ENCODE measurements around the gene ACTL10.

Gene ACTL10

DNA sequence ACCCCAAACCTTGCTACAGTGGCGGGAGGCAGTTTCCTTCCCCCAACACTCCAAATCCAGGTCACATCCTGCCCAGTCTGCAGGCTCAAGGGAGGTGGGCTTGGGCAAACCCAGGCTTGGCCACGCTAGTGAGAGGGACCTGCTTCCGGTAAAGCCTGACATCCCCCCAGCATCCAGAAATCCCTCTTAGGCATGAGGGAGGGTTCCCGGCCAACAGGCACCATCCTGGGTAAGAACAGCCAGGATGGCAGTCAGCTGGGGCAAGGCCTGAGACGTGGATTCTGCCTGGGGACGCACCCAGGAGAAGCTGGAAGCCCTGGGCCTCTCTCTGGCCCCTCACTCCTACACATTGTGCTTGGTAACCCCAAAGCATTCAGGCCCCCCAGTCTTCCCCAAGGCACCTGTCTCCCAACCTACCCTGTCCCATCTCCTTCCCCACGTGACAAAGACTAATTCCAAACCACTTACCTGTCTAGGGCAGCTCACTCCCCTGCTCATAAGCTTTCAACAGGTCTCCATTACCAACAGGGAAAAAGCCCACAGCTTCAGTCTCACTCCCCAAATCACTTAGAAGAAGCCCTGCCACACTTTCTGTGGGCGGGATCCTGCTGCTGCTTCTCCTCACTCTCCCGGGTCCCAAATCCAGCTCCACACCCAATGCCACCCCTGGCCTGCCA lies 2.5 kb upstream of the ACTL10 start:
- no peak for DNase-seq

DNA sequence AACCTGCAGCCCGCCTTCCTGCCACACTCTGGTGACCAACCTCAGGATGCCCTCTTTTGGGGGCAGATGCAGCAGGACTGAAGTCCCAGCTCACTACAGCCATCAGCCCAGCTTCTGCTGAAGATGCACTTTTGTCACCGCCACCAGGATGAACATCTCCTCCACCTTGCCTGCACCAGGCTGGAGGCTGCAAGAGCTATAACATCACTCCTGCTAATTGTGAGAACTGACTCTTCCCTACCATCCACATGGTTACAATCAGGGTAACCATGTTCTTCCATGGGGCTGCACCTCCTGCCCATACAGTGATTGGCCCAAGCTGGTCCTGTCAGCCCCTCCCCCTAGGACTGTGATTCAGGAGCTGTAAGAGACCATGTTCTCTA lies 2.0 kb upstream of the ACTL10 start:
- DNase-seq = no peak

- peak; percentile 52 for DNase-seq
Observed at GRCh38 chr20:33667245-33667675, 517 bp downstream of the ACTL10 start.

DNA sequence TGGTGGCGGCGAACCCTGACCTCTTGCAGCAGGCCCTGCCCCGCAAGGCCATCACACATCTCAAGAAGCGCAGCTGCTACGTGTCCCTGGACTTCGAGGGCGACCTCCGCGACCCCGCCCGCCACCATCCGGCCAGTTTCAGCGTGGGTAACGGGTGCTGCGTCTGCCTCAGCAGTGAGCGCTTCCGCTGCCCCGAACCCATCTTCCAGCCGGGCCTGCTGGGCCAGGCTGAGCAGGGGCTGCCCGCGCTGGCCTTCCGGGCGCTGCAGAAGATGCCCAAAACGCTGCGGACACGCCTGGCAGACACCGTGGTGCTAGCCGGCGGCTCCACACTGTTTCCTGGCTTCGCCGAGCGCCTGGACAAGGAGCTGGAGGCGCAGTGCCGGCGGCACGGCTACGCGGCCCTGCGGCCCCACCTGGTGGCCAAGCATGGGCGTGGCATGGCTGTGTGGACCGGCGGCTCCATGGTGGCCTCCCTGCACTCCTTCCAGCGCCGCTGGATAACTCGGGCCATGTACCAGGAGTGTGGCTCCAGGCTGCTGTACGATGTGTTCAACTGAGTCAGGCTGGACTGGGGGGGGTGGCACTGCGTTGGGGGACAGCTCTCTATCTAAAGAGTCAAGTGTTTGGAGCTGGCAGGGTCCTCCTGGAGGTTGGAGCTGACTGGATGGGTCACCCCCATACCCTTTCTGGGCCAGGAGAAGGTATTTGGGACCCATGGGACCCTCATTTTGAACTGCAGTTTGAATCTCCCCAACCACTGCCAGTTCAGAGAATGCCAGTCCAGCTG lies 1.1 kb downstream of the ACTL10 start:
- DNase-seq = peak; percentile 83

- DNase-seq = no peak
Observed at GRCh38 chr20:33668466-33669155, 1.9 kb downstream of the ACTL10 start.

DNA sequence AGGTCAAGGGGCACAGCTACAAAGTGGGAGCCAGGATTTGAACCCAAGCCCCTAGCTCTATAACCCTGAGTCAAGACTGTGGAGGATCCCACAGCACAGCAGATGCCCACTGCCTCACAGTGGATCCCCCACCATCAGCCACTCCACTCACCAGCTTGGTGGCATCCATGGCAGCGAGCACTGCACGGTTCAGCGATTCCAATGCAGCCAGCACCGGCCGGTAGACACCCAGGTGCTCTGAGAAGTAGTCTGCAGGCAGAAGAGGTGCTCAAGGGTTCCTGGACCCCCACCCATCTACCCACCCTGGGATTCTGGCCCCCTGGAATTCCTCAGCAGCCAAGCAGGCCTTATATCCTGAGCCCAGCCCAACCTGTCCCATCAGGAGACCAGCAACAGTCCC lies 2.5 kb downstream of the ACTL10 start:
- DNase-seq = no peak

DNA sequence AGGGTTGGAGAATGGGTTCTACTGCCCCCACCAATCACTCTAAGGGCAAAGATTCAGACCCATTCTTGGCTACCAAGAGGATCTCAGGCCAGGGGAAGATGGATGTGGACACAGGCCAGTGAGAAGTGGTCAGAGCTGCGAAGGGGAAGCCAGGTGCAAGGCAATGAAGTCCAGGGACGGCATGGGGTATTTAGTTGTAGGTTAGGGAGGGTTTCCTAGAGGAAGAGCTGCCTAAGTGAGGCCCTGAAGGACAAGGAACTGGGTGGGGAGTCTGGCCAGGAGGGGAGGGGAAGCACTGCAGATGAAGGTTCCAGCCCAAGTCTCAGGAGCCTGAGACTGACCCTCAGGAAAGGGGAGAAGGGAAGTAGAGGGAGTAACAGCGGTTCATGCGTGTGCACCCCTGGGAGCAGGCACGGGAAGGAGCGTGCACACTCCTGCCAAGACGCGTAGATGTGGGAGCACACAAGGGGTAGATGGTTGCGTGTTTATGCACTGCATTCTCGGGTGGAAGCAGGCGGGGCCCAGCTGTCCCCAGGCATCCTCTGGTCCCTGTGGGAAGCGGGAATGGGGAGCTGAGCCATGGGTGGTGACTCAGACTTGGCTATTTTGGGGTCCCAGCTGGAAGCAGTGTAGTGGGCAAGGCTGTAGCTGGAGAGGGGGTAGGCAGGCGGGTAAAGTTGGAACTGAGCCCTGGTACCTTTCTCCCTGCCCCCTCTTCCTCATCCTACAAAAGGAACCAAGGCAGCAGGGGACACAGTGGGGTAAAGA lies 3.3 kb downstream of the ACTL10 start:
- no peak for DNase-seq

DNA sequence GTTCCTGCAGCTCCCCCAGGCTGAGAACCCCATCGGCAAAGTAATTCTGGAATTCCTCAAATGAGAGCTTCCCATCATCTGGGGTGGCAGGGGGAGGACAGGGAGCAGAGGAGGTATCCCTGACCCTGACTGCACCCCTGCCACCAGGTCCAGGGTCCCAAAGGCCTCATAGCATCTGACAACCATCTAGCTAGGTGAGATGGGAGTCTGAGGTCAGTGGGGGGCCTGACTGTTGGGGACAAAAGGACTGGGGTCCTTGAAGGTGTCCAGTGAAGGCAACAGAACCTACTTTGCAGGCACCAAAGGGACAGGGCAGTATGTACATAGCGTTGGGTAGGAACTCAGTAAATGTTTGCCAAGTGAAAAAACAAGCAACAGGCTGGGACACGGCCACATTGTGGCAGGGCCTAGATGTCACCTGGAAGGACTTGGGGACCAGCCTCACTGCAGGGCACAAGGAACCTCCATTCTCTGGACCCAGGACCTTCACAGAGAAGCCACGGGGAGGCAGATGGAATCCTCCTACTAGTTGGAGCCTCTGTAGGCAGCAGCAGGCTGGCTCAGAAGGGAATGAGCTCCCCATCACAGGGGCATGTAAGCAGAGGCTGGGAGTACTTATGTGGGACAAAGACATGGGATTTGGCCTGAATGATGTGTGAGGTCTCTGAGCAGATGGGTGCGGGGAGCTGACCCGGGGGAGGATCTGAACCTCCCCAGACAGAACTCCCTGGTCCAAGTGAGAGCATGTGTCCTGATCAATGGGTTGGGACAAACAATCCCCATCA lies 4.2 kb downstream of the ACTL10 start:
- no peak for DNase-seq

GRCh38 chr20:33671573-33672288 lies 5.0 kb downstream of the ACTL10 start:
- no peak for DNase-seq

DNA sequence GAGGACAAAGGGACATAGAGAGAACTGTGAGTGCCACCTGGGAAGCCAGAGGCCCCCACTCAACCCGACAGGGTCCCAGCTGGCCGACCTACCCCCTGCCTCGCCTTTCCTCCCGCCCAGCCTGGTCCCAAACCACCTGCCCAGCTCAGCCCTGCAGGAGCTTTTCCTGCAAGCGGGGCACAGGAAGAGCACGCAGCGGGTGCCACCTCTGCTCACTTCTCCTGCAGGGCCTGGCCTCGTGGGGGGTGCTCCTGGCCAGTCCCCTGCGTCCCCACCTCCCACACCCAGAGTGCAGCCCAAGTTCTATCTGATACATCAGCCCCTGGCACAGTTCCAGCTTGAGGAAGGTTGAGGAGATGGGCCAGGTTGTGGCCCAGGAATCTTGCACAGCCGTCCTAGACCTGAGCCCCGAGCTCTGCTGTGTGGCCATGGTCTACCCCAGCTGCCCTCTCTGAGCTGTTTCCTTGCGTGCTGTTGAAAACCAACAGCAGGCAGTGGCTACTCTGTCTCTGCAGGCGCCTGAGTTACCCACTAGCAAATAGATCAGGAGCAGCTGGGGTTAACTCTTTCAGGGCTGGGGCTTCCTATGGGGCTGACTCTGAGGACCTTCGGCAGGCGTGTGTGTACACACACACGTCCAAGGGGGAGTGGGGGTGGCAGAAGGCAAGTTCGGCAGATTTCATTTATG lies 5.8 kb downstream of the ACTL10 start:
- DNase-seq = no peak

GRCh38 chr20:33673114-33673409 lies 6.3 kb downstream of the ACTL10 start:
- no peak for DNase-seq

DNA sequence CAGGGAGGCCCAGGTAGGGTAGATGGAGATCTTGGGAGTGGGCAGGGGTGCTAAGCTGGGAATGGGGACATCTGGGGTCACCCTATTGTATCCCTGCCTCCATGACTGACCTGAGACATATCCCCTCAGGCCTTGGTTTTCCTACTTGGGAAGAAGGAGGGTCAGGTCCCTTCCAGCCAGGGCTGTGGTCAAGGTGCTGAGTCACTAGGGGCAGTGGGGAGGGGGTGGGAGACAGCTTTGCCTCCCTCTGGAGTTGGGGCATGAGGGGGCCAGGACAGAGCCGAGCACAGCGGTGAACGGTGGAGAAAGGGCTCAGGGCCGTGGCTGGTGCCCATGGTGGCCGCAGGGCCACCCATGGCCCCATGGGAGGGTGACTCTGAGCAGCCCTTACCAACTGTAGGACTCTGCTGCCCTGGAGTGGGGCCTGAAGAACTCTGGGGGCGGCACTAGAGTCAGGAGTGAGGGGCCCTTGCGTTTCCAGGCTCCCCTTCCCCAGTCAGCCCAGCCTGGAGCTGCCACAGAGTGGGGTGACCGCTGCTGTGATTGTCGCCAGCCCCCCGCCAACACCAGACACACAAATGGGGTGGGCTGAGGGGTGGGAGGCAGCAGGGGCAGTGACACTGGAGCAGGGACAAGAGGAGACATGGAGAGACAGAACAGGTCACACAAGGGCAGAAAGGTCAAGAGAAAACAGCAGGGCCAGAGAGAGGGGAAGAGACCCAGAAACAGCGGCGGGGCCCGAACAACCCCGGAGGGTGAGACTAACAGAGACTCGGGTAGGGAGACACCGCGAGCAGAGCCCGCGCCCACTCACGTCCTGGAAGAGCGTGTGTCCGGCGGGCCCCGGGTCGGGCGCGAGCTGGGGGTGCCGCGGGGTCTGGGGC lies 6.9 kb downstream of the ACTL10 start:
- DNase-seq = no peak

GRCh38 chr20:33674294-33675135 lies 7.8 kb downstream of the ACTL10 start, which contains the start of gene NECAB3:
NECAB3 (minus strand) TSS chr20:33674428; CDS start chr20:33674352, 76 bp downstream.
- DNase-seq = peak; percentile 70

DNA sequence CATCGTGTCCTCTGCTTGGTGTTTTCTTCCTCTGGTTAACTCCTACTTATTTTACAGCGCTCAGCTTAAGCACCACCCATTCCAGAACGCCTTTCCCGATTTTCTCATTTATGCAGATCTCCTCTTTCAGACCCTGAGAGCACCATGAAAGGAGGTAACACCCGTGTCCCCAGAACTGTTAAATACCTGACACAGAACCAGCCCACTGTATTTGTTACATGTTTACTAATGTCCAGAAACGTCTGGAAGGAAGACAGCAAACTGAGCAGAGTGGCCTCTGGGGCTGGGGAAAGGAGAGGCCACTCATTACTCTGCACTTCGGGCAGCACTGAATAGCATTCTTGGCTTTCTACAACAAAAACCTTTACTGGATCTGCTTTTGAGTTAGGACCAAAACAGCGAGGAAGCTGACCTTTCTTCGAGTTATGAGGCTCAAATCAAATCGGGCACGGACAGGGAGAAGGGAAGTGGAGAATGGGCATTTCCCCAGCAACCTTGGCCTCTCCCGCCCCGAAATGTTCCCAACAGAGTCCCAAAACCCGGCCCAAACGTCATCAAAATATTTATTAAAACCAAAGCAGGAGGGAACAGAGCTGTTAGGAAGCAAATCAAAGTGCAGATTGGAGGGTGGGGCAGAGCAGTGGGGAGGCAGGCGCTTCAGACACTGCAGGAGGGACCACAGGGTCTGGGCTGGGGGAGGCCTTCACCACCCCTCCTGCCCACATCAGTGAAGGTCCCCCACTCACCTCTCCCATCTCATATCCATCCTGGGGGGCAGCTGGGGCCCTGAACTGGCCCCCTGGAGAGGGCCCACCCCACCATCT lies 8.6 kb downstream of the ACTL10 start:
- DNase-seq = no peak

DNA sequence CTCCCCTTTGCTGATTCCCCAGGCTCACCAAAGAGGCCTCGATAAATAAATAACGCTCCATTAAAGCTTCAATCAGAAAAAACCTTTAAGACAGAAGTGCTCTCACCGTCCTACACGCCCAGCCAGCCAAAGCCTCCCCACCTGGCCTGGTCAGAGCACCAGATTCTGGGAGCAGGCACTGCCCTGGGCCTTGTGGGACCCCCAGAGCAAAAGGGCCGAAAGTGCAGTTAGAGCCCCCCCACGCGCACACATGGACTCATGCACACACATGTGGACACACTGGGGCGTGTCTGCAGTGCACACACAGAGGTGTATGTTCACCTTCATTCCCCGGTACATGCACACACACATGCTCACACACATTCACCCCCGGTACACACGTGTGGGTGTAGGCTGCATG lies 9.4 kb downstream of the ACTL10 start:
- no peak for DNase-seq

GRCh38 chr20:33676652-33677645 lies 10.2 kb downstream of the ACTL10 start:
- DNase-seq = no peak

Data from CD4-positive, alpha-beta T cell treated with Interleukin-6 for 4 hours (primary cell).